Parathyroid adenoma (tissue), 2 donors: ENCODE results near the gene DIAPH3.
"Not testable (repeated sequence)": the region's sequence is repeated elsewhere in the genome, so short reads cannot be mapped to it uniquely, and the experiment has no call there.

Experiments
- H2AFZ ChIP-seq: fragments of 300-600 bp; sonication (generic); one replicate; pipeline ENCODE4 v1.7.0; 2017; ENCODE audit warnings: antibody characterized with exemption, mild to moderate bottlenecking
- H3K27ac ChIP-seq: fragments of 300-600 bp; sonication (generic); one replicate; pipeline ENCODE4 v1.7.0; 2017
- H3K27me3 ChIP-seq: fragments of 300-600 bp; sonication (generic); one replicate; pipeline ENCODE4 v1.7.0; 2017; ENCODE audit warnings: low read length; ENCODE audit not compliant: control insufficient read depth, insufficient read depth
- H3K36me3 ChIP-seq: fragments of 300-600 bp; sonication (generic); one replicate; pipeline ENCODE4 v1.7.0; 2017; ENCODE audit warnings: low read length; ENCODE audit not compliant: control insufficient read depth, insufficient read depth
- H3K4me1 ChIP-seq: fragments of 300-600 bp; sonication (generic); one replicate; pipeline ENCODE4 v1.7.0; 2017; ENCODE audit warnings: control low read depth
- H3K4me2 ChIP-seq: fragments of 300-600 bp; sonication (generic); one replicate; pipeline ENCODE4 v1.7.0; 2017; ENCODE audit warnings: low read length
- H3K4me3 ChIP-seq: fragments of 300-600 bp; sonication (generic); one replicate; pipeline ENCODE4 v1.7.0; 2017; ENCODE audit warnings: low read depth, low read length
- H3K79me2 ChIP-seq: fragments of 300-600 bp; sonication (generic); one replicate; pipeline ENCODE4 v1.7.0; 2017; ENCODE audit warnings: control low read depth
- H3K9ac ChIP-seq: fragments of 300-600 bp; sonication (generic); one replicate; pipeline ENCODE4 v1.7.0; 2017; ENCODE audit warnings: mild to moderate bottlenecking
- H3K9me3 ChIP-seq: fragments of 300-600 bp; sonication (generic); one replicate; pipeline ENCODE4 v1.7.0; 2017; ENCODE audit warnings: low read length; ENCODE audit not compliant: control insufficient read depth
- CTCF ChIP-seq: fragments of 300-600 bp; sonication (generic); IDR thresholded peaks from one replicate; pipeline ENCODE4 v1.7.0; 2017; ENCODE audit warnings: antibody characterized with exemption, mild to moderate bottlenecking
- donor health status: primary hyperparathyroidism.

DIAPH3 gene

GRCh38 chr13:60201286-60201685 lies 37.6 kb upstream of the DIAPH3 start:
- Histone ChIP-seq H3K4me2 (no peak overlapping the region), H3K27ac (no peak overlapping the region)

GRCh38 chr13:60195893-60196292 lies 32.2 kb upstream of the DIAPH3 start:
- not testable (repeated sequence) for H2AFZ ChIP-seq

More at GRCh38 chr13:60201286-60201685, 37.6 kb upstream of the DIAPH3 start:
- no peaks in the 10 kb centered on the region for H3K9me3 ChIP-seq
- H3K4me3 ChIP-seq: no peak overlapping the region
- no peaks in the 10 kb centered on the region for H3K79me2 ChIP-seq
- H3K4me1 ChIP-seq: no peaks in the 10 kb centered on the region
- no peak overlapping the region for H3K9ac ChIP-seq
- no peaks in the 10 kb centered on the region for H3K27me3 ChIP-seq
- no peak overlapping the region for H2AFZ ChIP-seq
- no peaks in the 10 kb centered on the region for H3K36me3 ChIP-seq
- TF ChIP-seq CTCF: no peak

GRCh38 chr13:60182907-60183306 lies 19.2 kb upstream of the DIAPH3 start:
- Histone ChIP-seq H3K27me3 (no peaks in the 10 kb centered on the region), H2AFZ (no peak overlapping the region), H3K27ac (no peak overlapping the region), H3K79me2 (no peaks in the 10 kb centered on the region), H3K9ac (no peak overlapping the region), H3K36me3 (no peaks in the 10 kb centered on the region), H3K4me3 (no peak overlapping the region), H3K4me1 (no peaks in the 10 kb centered on the region), H3K4me2 (no peak overlapping the region), H3K9me3 (no peaks in the 10 kb centered on the region)
- no peak for TF ChIP-seq CTCF

More at GRCh38 chr13:60195893-60196292, 32.2 kb upstream of the DIAPH3 start:
- not testable (repeated sequence) for H3K4me2 ChIP-seq, H3K4me3 ChIP-seq, H3K9ac ChIP-seq, H3K79me2 ChIP-seq, H3K4me1 ChIP-seq, H3K27ac ChIP-seq, H3K9me3 ChIP-seq, H3K36me3 ChIP-seq, H3K27me3 ChIP-seq

- no peak overlapping the region for H3K4me3 ChIP-seq
- no peaks in the 10 kb centered on the region for H3K4me1 ChIP-seq
- no peak overlapping the region for H3K27ac ChIP-seq
- no peaks in the 10 kb centered on the region for H3K79me2 ChIP-seq
- H3K4me2 ChIP-seq: no peak overlapping the region
- H3K9ac ChIP-seq: no peak overlapping the region
- no peaks in the 10 kb centered on the region for H3K27me3 ChIP-seq
- no peaks in the 10 kb centered on the region for H3K36me3 ChIP-seq
- H2AFZ ChIP-seq: no peak overlapping the region
- TF ChIP-seq CTCF: no peak
- H3K9me3 ChIP-seq: no peaks in the 10 kb centered on the region
These were observed 14.6 kb upstream of the DIAPH3 start for GRCh38 chr13:60178327-60178726.

- Histone ChIP-seq H3K27me3 (no peaks in the 10 kb centered on the region), H3K27ac (no peak overlapping the region), H3K4me3 (no peak overlapping the region), H3K9ac (no peak overlapping the region), H3K36me3 (no peaks in the 10 kb centered on the region), H3K79me2 (no peaks in the 10 kb centered on the region), H3K4me1 (no peaks in the 10 kb centered on the region), H3K9me3 (no peaks in the 10 kb centered on the region), H3K4me2 (no peak overlapping the region), H2AFZ (no peak overlapping the region)
- TF ChIP-seq CTCF: no peak
These were observed 11.8 kb upstream of the DIAPH3 start for GRCh38 chr13:60175571-60175970.
